Subcutaneous abdominal adipose tissue (tissue), 5 donors: Measurements from ENCODE around the gene PSMD14.

ENCODE experiments used
- H3K27ac ChIP-seq: one replicate; pipeline ENCODE4 v1.7.0; 2013; ENCODE audit warnings: low read depth, mild to moderate bottlenecking, inconsistent platforms, low read length, moderate library complexity
- H3K27me3 ChIP-seq, 5 donors: one replicate each; pipeline ENCODE4 v1.7.0; 2013; ENCODE audit warnings: low read length in 5 of 5, inconsistent platforms in 1 of 5; ENCODE audit not compliant: control insufficient read depth in 5 of 5, insufficient read depth in 4 of 5
- H3K36me3 ChIP-seq, 5 donors: one replicate each; pipeline ENCODE4 v1.7.0; 2013; ENCODE audit warnings: low read length in 5 of 5; ENCODE audit not compliant: control insufficient read depth in 5 of 5, insufficient read depth in 5 of 5
- H3K4me1 ChIP-seq, 5 donors: one replicate each; pipeline ENCODE4 v1.7.0; 2013; ENCODE audit warnings: low read length in 5 of 5, mild to moderate bottlenecking in 3 of 5, moderate library complexity in 1 of 5; ENCODE audit not compliant: control insufficient read depth in 5 of 5, insufficient read depth in 5 of 5
- H3K4me3 ChIP-seq, 5 donors: one replicate each; pipeline ENCODE4 v1.7.0; 2013; ENCODE audit warnings: low read length in 5 of 5, low read depth in 1 of 5
- H3K9ac ChIP-seq, 5 donors: one replicate each; pipeline ENCODE4 v1.7.0; 2013; ENCODE audit warnings: low read length in 5 of 5, mild to moderate bottlenecking in 4 of 5, moderate library complexity in 3 of 5
- H3K9me3 ChIP-seq, 5 donors: one replicate each; pipeline ENCODE4 v1.7.0; 2013; ENCODE audit warnings: low read length in 5 of 5; ENCODE audit not compliant: control insufficient read depth in 5 of 5
- donor health status: healthy.
- donor health status: healthy.
- donor health status: healthy.
- donor health status: healthy.
- donor health status: healthy.

The PSMD14 gene

GRCh38 chr2:161283926-161284325 lies 24.3 kb upstream of the PSMD14 start:
- H3K27ac ChIP-seq: no peak overlapping the region
- H3K9ac ChIP-seq: no peak overlapping the region
- no peaks in the 10 kb centered on the region for H3K4me1 ChIP-seq
- H3K9me3 ChIP-seq: peaks cover 0 to 7% (median 0%) of the 10 kb centered on the region in 5 donors
- peaks cover 0 to 4% (median 3%) of the 10 kb centered on the region in 5 donors for H3K27me3 ChIP-seq
- H3K36me3 ChIP-seq: no peaks in the 10 kb centered on the region
- H3K4me3 ChIP-seq: no peak overlapping the region

- H3K4me3 ChIP-seq: no peak overlapping the region
- H3K36me3 ChIP-seq: no peaks in the 10 kb centered on the region
- peaks cover 0 to 12% (median 5%) of the 10 kb centered on the region in 5 donors for H3K9me3 ChIP-seq
- H3K27ac ChIP-seq: no peak overlapping the region
- peaks cover 0 to 10% (median 4%) of the 10 kb centered on the region in 5 donors for H3K4me1 ChIP-seq
- no peak overlapping the region for H3K9ac ChIP-seq
- no peaks in the 10 kb centered on the region for H3K27me3 ChIP-seq
Measured at GRCh38 chr2:161303535-161304050, 4.6 kb upstream of the PSMD14 start.

- Histone ChIP-seq H3K9ac (no peak overlapping the region), H3K27me3 (no peaks in the 10 kb centered on the region), H3K4me3 (no peak overlapping the region), H3K9me3 (peaks cover 0 to 12% (median 5%) of the 10 kb centered on the region in 5 donors), H3K36me3 (no peaks in the 10 kb centered on the region), H3K27ac (no peak overlapping the region), H3K4me1 (peaks cover 0 to 22% (median 19%) of the 10 kb centered on the region in 5 donors)
Measured at GRCh38 chr2:161306919-161307318, 1.3 kb upstream of the PSMD14 start.

GRCh38 chr2:161307676-161308075 lies 549 bp upstream of the PSMD14 start:
- Histone ChIP-seq H3K9me3 (peaks cover 0 to 10% (median 5%) of the 10 kb centered on the region in 5 donors), H3K36me3 (no peaks in the 10 kb centered on the region), H3K4me1 (peaks cover 0 to 22% (median 19%) of the 10 kb centered on the region in 5 donors), H3K27ac (peak overlapping the region; percentile 94), H3K9ac (peak overlapping the region; percentile 81 to 99 (median 96)), H3K27me3 (no peaks in the 10 kb centered on the region), H3K4me3 (peak overlapping the region; percentile 71 to 93 (median 88))

- peaks cover 0 to 15% (median 14%) of the 10 kb centered on the region in 5 donors for H3K4me1 ChIP-seq
- H3K27me3 ChIP-seq: no peaks in the 10 kb centered on the region
- no peak overlapping the region for H3K4me3 ChIP-seq
- peaks cover 0 to 3% (median 0%) of the 10 kb centered on the region in 5 donors for H3K36me3 ChIP-seq
- H3K9ac ChIP-seq: no peak overlapping the region
- no peaks in the 10 kb centered on the region for H3K9me3 ChIP-seq
- no peak overlapping the region for H3K27ac ChIP-seq
Measured at GRCh38 chr2:161312996-161313395, 4.8 kb downstream of the PSMD14 start.

GRCh38 chr2:161315380-161315779 lies 7.2 kb downstream of the PSMD14 start:
- Histone ChIP-seq H3K36me3 (peaks cover 0 to 3% (median 0%) of the 10 kb centered on the region in 5 donors), H3K9me3 (no peaks in the 10 kb centered on the region)

GRCh38 chr2:161316701-161317100 lies 8.5 kb downstream of the PSMD14 start:
- Histone ChIP-seq H3K36me3 (peaks cover 0 to 9% (median 1%) of the 10 kb centered on the region in 5 donors), H3K9ac (no peak overlapping the region), H3K4me3 (no peak overlapping the region), H3K4me1 (no peaks in the 10 kb centered on the region), H3K9me3 (no peaks in the 10 kb centered on the region), H3K27me3 (no peaks in the 10 kb centered on the region), H3K27ac (no peak overlapping the region)

More at GRCh38 chr2:161315380-161315779, 7.2 kb downstream of the PSMD14 start:
- Histone ChIP-seq H3K27ac (no peak overlapping the region), H3K4me1 (no peaks in the 10 kb centered on the region), H3K9ac (no peak overlapping the region), H3K4me3 (no peak overlapping the region), H3K27me3 (no peaks in the 10 kb centered on the region)

GRCh38 chr2:161321944-161322648 lies 13.9 kb downstream of the PSMD14 start:
- Histone ChIP-seq H3K4me1 (no peaks in the 10 kb centered on the region), H3K4me3 (no peak overlapping the region), H3K36me3 (peaks cover 2 to 14% (median 9%) of the 10 kb centered on the region in 5 donors), H3K27ac (no peak overlapping the region), H3K27me3 (no peaks in the 10 kb centered on the region), H3K9me3 (no peaks in the 10 kb centered on the region), H3K9ac (no peak overlapping the region)

GRCh38 chr2:161324876-161325275 lies 16.7 kb downstream of the PSMD14 start:
- no peaks in the 10 kb centered on the region for H3K9me3 ChIP-seq
- H3K27me3 ChIP-seq: no peaks in the 10 kb centered on the region
- no peaks in the 10 kb centered on the region for H3K4me1 ChIP-seq
- no peak overlapping the region for H3K4me3 ChIP-seq
- no peak overlapping the region for H3K9ac ChIP-seq
- no peak overlapping the region for H3K27ac ChIP-seq
- H3K36me3 ChIP-seq: peaks cover 2 to 14% (median 9%) of the 10 kb centered on the region in 5 donors

GRCh38 chr2:161327582-161327981 lies 19.4 kb downstream of the PSMD14 start:
- no peaks in the 10 kb centered on the region for H3K9me3 ChIP-seq
- no peaks in the 10 kb centered on the region for H3K4me1 ChIP-seq
- H3K27me3 ChIP-seq: no peaks in the 10 kb centered on the region
- H3K36me3 ChIP-seq: peaks cover 0 to 8% (median 2%) of the 10 kb centered on the region in 5 donors
- H3K27ac ChIP-seq: no peak overlapping the region
- no peak overlapping the region for H3K4me3 ChIP-seq
- H3K9ac ChIP-seq: no peak overlapping the region
